ENCODE data around the gene ZBTB16. TPM values are rescaled to one million over a fixed set of nuclear protein-coding genes. Genes with fewer than 3 reads are reported as not detected.

The ZBTB16 gene
- total and polyA plus RNA-seq, 4 donors: 21.4 to 224 (median 102) TPM

DNA sequence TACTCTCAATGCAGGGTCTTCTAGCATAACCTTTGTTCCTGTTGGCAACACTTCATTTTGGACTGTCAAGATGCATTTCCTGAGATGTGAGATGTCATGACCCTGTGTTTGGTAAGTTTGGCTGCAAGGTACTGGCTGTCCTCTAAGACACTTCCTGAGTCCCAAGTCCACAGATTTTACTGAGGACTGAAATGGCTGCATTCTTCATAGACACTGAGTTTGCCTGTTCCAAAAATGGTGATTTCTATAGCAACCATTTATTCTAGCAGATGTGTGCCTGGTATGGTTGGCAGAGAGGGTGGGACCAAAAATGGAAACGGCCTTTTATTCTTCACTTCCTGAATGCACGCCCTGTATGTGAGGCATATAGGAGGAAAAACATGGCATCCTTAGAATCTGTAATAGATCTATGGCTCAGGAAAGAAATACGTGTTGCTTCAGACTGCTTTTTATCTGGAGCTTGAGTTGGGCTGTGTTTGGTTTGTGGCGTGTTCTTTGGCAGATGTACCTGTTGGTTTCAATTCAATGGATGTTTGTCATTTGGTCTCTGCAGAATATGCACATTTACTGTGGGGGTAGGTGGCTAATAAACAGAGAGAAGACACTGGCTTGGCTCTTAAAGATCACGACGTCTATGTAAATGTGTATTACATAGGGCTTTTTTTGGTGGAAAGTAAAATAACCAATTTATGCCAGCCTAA, 62.4 kb downstream of the ZBTB16 start:
- Histone ChIP-seq H3K27me3 (ENCODE audit: control insufficient read depth in 3 of 3, insufficient read depth in 3 of 3, low read length in 2 of 3) (no peaks in the 10 kb centered on the region), H3K36me3 (ENCODE audit: control insufficient read depth in 4 of 4, insufficient read depth in 4 of 4, low read length in 4 of 4) (peaks cover 0 to 18% (median 5%) of the 10 kb centered on the region in 4 donors), H3K9me3 (ENCODE audit: control insufficient read depth in 4 of 4, insufficient read depth in 3 of 4, low read length in 3 of 4) (no peaks in the 10 kb centered on the region), H3K9ac (ENCODE audit: insufficient read depth in 1 of 2, low read length in 2 of 2) (no peak overlapping the region), H3K27ac (ENCODE audit: low read depth in 1 of 2, low read length in 1 of 2) (peak overlapping the region in 1 of 2 donors; percentile 6), H3K4me3 (no peak overlapping the region), H3K4me1 (ENCODE audit: control insufficient read depth in 5 of 5, insufficient read depth in 5 of 5, low read length in 5 of 5) (peaks cover 0 to 43% (median 0%) of the 10 kb centered on the region in 5 donors)
- no peak for TF ChIP-seq CTCF (IDR thresholded peaks at IDR 0.05; ENCODE audit: control extremely low read depth, extremely low read depth)
- no peak for DNase-seq
- no peak for ATAC-seq (ENCODE audit: insufficient read depth, low FRiP score)
- WGBS, 2 donors: 76 to 82% methylated on average over 6 of the region's 6 CpGs

GRCh38 chr11:114122686-114123085, 63.2 kb downstream of the ZBTB16 start:
- ATAC-seq (ENCODE audit: insufficient read depth, low FRiP score): no peak

GRCh38 chr11:114123692-114124330, 64.3 kb downstream of the ZBTB16 start:
- no peak for TF ChIP-seq CTCF (IDR thresholded peaks at IDR 0.05; ENCODE audit: control extremely low read depth, extremely low read depth)
- Histone ChIP-seq H3K9ac (ENCODE audit: insufficient read depth in 1 of 2, low read length in 2 of 2) (no peak overlapping the region), H3K4me3 (no peak overlapping the region), H3K9me3 (ENCODE audit: control insufficient read depth in 4 of 4, insufficient read depth in 3 of 4, low read length in 3 of 4) (no peaks in the 10 kb centered on the region), H3K36me3 (ENCODE audit: control insufficient read depth in 4 of 4, insufficient read depth in 4 of 4, low read length in 4 of 4) (peaks cover 0 to 29% (median 5%) of the 10 kb centered on the region in 4 donors), H3K27me3 (ENCODE audit: control insufficient read depth in 3 of 3, insufficient read depth in 3 of 3, low read length in 2 of 3) (no peaks in the 10 kb centered on the region), H3K27ac (ENCODE audit: low read depth in 1 of 2, low read length in 1 of 2) (no peak overlapping the region), H3K4me1 (ENCODE audit: control insufficient read depth in 5 of 5, insufficient read depth in 5 of 5, low read length in 5 of 5) (peaks cover 0 to 54% (median 0%) of the 10 kb centered on the region in 5 donors)
- no peak for ATAC-seq (ENCODE audit: insufficient read depth, low FRiP score)
- WGBS, 2 donors: 95% methylated on average over 11 of the region's 11 CpGs
- no peak for DNase-seq

More at GRCh38 chr11:114122686-114123085, 63.2 kb downstream of the ZBTB16 start:
- Histone ChIP-seq H3K4me3 (no peak overlapping the region), H3K36me3 (ENCODE audit: control insufficient read depth in 4 of 4, insufficient read depth in 4 of 4, low read length in 4 of 4) (peaks cover 0 to 25% (median 5%) of the 10 kb centered on the region in 4 donors), H3K27me3 (ENCODE audit: control insufficient read depth in 3 of 3, insufficient read depth in 3 of 3, low read length in 2 of 3) (no peaks in the 10 kb centered on the region), H3K9me3 (ENCODE audit: control insufficient read depth in 4 of 4, insufficient read depth in 3 of 4, low read length in 3 of 4) (no peaks in the 10 kb centered on the region), H3K27ac (ENCODE audit: low read depth in 1 of 2, low read length in 1 of 2) (no peak overlapping the region), H3K4me1 (ENCODE audit: control insufficient read depth in 5 of 5, insufficient read depth in 5 of 5, low read length in 5 of 5) (peaks cover 0 to 46% (median 0%) of the 10 kb centered on the region in 5 donors), H3K9ac (ENCODE audit: insufficient read depth in 1 of 2, low read length in 2 of 2) (no peak overlapping the region)
- TF ChIP-seq CTCF (IDR thresholded peaks at IDR 0.05; ENCODE audit: control extremely low read depth, extremely low read depth): no peak
- no peak for DNase-seq
- 89 to 93% methylated on average over 4 of the region's 4 CpGs for WGBS, 2 donors
